ENCODE data around the gene GRK5.

GRK5 gene

GRCh38 chr10:119190954-119191785 lies 16.2 kb upstream of the GRK5 start:
- no peaks in the 10 kb centered on the region for H3K27me3 ChIP-seq (ENCODE audit: insufficient read depth, low read length, poor library complexity, severe bottlenecking)
- no peaks in the 10 kb centered on the region for H3K9me3 ChIP-seq (ENCODE audit: insufficient read depth, low read depth, low read length)
- no peaks in the 10 kb centered on the region for H3K9me2 ChIP-seq (replicated peaks; ENCODE audit: low read depth, low read length)
- no peaks in the 10 kb centered on the region for H3K36me3 ChIP-seq (ENCODE audit: insufficient read depth, low read length)
- TF ChIP-seq CTCF (conservative IDR thresholded peaks at IDR 0.05; ENCODE audit: low read length) (no peak), EZH2phosphoT487 (IDR thresholded peaks at IDR 0.05; ENCODE audit: borderline replicate concordance) (no peak)
- peak overlapping the region; percentile 54 for H3K9ac ChIP-seq (ENCODE audit: low read depth, low read length, poor library complexity, severe bottlenecking)
- peak overlapping the region; percentile 2 for H3K4me2 ChIP-seq (ENCODE audit: low read depth, low read length, poor library complexity, severe bottlenecking)
- no peaks in the 10 kb centered on the region for H3F3A ChIP-seq (ENCODE audit: low read depth)
- no peaks in the 10 kb centered on the region for H4K20me1 ChIP-seq (ENCODE audit: insufficient read depth, low read length, poor library complexity, severe bottlenecking)
- peaks cover 39% of the 10 kb centered on the region for H3K4me1 ChIP-seq (ENCODE audit: insufficient read depth, low read length, poor library complexity, severe bottlenecking)
- H2AFZ ChIP-seq (ENCODE audit: low read length), result no peak overlapping the region
- no peak overlapping the region for H3K4me3 ChIP-seq (ENCODE audit: low read length, poor library complexity, severe bottlenecking)
- H3K79me2 ChIP-seq (ENCODE audit: insufficient read depth, low read length), result no peaks in the 10 kb centered on the region

GRCh38 chr10:119191881-119192280 lies 15.5 kb upstream of the GRK5 start:
- no peaks in the 10 kb centered on the region for H3K27me3 ChIP-seq (ENCODE audit: insufficient read depth, low read length, poor library complexity, severe bottlenecking)
- H2AFZ ChIP-seq (ENCODE audit: low read length), result no peak overlapping the region
- no peak overlapping the region for H3K4me2 ChIP-seq (ENCODE audit: low read depth, low read length, poor library complexity, severe bottlenecking)
- no peaks in the 10 kb centered on the region for H3F3A ChIP-seq (ENCODE audit: low read depth)
- no peak for TF ChIP-seq CTCF (conservative IDR thresholded peaks at IDR 0.05; ENCODE audit: low read length)
- TF ChIP-seq EZH2phosphoT487 (IDR thresholded peaks at IDR 0.05; ENCODE audit: borderline replicate concordance), result no peak
- no peaks in the 10 kb centered on the region for H3K9me3 ChIP-seq (ENCODE audit: insufficient read depth, low read depth, low read length)
- peaks cover 39% of the 10 kb centered on the region for H3K4me1 ChIP-seq (ENCODE audit: insufficient read depth, low read length, poor library complexity, severe bottlenecking)
- no peak overlapping the region for H3K9ac ChIP-seq (ENCODE audit: low read depth, low read length, poor library complexity, severe bottlenecking)
- H3K36me3 ChIP-seq (ENCODE audit: insufficient read depth, low read length), result no peaks in the 10 kb centered on the region
- no peaks in the 10 kb centered on the region for H3K79me2 ChIP-seq (ENCODE audit: insufficient read depth, low read length)
- no peaks in the 10 kb centered on the region for H4K20me1 ChIP-seq (ENCODE audit: insufficient read depth, low read length, poor library complexity, severe bottlenecking)
- no peak overlapping the region for H3K4me3 ChIP-seq (ENCODE audit: low read length, poor library complexity, severe bottlenecking)
- no peaks in the 10 kb centered on the region for H3K9me2 ChIP-seq (replicated peaks; ENCODE audit: low read depth, low read length)

GRCh38 chr10:119197921-119198320 lies 9.4 kb upstream of the GRK5 start:
- Histone ChIP-seq H3K4me1 (ENCODE audit: insufficient read depth, low read length, poor library complexity, severe bottlenecking) (no peaks in the 10 kb centered on the region), H4K20me1 (ENCODE audit: insufficient read depth, low read length, poor library complexity, severe bottlenecking) (no peaks in the 10 kb centered on the region), H3K9me2 (replicated peaks; ENCODE audit: low read depth, low read length) (no peaks in the 10 kb centered on the region), H3K27me3 (ENCODE audit: insufficient read depth, low read length, poor library complexity, severe bottlenecking) (no peaks in the 10 kb centered on the region), H3K4me2 (ENCODE audit: low read depth, low read length, poor library complexity, severe bottlenecking) (no peak overlapping the region), H3K9me3 (ENCODE audit: insufficient read depth, low read depth, low read length) (no peaks in the 10 kb centered on the region), H3K4me3 (ENCODE audit: low read length, poor library complexity, severe bottlenecking) (no peak overlapping the region), H3F3A (ENCODE audit: low read depth) (no peaks in the 10 kb centered on the region), H3K9ac (ENCODE audit: low read depth, low read length, poor library complexity, severe bottlenecking) (no peak overlapping the region), H3K36me3 (ENCODE audit: insufficient read depth, low read length) (no peaks in the 10 kb centered on the region), H2AFZ (ENCODE audit: low read length) (peak overlapping the region; percentile 7; the same call in 1 of the 2 replicates), H3K79me2 (ENCODE audit: insufficient read depth, low read length) (no peaks in the 10 kb centered on the region)
- no peak for TF ChIP-seq EZH2phosphoT487 (IDR thresholded peaks at IDR 0.05; ENCODE audit: borderline replicate concordance)
- no peak for TF ChIP-seq CTCF (conservative IDR thresholded peaks at IDR 0.05; ENCODE audit: low read length)

Measured in Loucy (cell line).